ENCODE measurements around the gene JUP.

DNA sequence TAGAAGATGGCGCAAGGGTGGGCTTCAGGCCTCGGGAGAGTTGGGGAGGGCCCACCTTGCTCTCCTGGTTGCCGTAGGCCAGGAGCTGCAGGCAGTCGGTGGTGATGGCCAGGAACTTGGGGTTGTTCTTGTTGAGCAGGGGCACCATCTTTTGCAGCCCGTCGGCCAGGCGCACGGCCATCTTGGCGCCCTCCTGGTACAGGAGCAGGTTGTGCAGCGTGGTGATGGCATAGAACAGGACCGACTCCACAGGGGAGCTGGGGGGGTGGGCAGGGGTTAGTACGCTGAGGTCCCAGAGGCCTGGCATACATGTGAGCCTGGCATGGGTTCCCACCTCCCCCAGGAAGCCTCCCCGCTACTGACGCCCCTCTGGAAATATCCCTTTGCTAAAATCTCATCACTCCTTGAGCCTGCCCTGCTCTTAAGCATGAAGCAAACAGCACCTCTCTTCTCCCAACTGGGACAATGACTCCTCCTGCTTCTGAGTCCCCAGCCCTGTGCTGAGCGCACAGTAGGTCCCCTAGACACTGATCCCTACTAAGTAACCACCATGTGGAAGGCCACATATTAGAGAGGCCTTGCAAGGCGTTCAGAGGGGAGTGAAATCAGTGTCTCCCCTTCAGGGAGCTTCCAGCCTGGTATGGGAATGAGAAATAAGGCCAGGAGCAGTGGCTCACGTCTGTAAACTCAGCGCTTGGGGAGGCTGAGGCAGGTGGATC lies 19.0 kb downstream of the JUP start:
- TF ChIP-seq CTCF (IDR thresholded peaks at IDR 0.05) (no peak), EP300 (IDR thresholded peaks at IDR 0.05) (no peak), POLR2A (IDR thresholded peaks at IDR 0.05) (no peak)
